GM21529 (cell line): ENCODE measurements around the gene FAM153A.
"Not testable (repeated sequence)": the region's sequence is repeated elsewhere in the genome, so short reads cannot be mapped to it uniquely, and the experiment has no call there.

Experiments used
- ATAC-seq: cut with Tn5 transposase; IDR thresholded peaks from one replicate; pipeline ENCODE4 v1.9.1; 2021; ENCODE audit not compliant: unreplicated experiment

Gene FAM153A

DNA sequence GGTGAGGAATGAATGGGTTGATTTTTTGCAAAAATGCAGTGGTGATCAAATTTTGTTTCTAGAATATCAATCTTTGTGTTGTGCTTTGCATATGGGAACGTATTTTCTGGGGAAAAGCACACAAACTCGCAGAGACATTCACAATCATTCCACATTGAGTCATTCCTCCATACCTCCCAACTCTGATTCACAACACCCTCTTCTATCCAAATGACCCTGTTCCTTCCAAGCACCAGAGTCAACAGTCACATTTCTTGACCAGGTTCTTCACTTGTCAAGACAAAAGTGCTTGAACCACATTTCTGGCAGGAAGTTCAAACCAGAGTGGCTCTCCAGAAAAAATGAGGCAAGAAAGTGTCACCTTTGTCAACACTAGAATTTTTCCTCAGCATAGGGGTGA is 35.3 kb downstream of the FAM153A start:
- ATAC-seq, result not testable (repeated sequence)

DNA sequence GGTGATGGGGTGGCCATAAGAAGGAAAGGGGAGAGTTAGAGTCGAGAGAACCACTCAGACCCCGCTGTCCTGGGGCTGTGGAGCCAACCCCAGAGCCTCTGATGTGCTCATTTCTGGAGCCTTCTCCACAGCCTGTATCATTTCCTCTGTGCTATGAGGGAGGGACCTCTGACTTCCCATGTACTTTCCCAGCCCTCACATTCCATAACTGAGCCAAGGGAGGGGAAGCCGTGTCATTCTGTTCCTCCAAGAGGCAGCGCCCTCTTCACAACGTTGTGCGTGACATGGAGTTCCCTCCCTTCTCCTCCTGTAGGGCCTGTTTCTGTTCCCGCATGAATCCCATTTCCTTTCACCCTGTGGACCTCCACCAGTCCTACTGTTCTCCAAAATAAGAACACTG is 57.8 kb downstream of the FAM153A start:
- ATAC-seq, result not testable (repeated sequence)

DNA sequence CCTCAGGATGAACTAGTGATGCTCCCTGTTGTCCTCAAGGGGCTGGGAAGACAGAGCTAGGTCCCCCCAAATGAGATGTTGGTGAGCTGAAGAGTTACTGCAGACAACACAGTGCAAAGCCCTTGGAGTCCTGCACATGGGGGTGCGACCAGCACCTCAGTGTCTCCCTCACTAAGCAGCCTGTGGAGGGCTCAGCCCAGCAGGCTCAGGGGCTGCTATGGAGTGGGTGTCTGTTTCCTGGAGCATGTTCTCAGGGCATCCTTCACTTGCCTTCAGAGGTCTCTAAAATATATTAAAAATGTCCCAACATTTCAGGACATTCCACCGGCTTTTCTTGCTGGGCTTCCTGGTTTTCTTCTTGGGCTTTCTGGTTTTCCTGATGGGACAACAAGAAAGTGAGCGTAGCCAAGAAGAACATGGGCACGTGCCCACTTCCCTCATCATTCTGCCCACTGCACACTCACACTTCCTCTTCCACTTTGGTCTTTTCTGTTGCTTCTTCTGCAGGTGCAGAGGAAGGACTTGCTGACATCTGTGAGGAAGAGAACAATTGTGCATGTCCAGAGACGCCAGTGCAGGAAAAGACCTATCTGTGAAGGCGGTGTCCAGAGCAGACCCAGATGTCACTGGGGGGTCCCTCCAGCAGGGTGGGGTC is 58.7 kb downstream of the FAM153A start:
- ATAC-seq, result not testable (repeated sequence)

DNA sequence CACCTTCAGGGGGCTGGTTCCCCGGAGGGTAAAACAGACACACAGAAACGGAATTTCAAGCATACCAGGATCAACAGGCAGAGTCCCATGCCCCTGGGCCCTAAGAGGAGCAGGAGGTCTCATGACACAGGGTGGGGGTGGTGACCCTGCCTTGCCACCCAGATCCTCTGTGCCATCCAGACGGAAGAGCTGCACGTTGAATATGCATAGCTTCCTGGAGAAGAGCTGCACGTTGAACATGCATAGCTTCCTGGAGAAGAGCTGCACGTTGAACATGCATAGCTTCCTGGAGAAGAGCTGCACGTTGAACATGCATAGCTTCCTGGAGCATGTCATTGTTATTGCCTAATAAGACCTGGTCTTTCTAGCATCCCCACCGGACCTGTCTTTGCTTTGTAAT is 59.9 kb downstream of the FAM153A start:
- ATAC-seq, result not testable (repeated sequence)

DNA sequence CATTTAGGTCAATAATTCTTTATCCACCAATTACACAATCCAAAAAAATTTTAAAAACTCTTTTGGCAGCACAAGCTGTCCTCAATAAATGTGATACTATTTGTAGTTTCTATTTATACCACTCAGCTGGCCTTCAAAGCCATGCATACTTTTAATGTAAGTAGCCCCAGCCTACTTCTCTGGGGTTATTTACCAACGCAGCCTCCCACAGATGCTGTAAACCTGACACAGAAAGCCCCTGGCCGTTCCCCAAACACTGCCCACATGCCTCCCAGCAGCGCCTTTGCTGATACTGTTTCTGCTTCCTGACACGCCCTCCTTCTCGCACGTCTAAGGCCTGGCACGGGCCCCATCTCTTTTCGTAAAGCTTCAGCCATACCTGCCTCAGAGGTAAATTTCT is 62.7 kb downstream of the FAM153A start:
- not testable (repeated sequence) for ATAC-seq

DNA sequence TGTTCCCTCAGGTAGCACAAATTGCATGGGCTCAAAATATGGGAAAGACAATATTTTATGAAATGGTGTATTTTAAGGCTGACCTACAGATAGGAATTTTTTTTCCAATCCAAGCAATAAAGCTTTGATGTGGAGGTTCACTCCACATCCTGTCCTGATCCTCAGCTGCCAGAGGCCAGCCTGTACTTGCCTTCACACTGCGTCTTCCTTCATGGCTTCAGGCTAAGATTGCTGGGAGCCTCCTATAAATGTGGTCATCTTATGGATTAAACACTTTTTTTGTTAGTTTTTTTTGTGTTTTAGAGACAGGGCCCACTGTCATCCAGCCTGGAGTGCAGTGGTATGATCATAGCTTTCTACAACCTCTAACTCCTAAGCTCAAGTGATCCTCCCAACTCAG is 67.3 kb downstream of the FAM153A start:
- ATAC-seq, result not testable (repeated sequence)

DNA sequence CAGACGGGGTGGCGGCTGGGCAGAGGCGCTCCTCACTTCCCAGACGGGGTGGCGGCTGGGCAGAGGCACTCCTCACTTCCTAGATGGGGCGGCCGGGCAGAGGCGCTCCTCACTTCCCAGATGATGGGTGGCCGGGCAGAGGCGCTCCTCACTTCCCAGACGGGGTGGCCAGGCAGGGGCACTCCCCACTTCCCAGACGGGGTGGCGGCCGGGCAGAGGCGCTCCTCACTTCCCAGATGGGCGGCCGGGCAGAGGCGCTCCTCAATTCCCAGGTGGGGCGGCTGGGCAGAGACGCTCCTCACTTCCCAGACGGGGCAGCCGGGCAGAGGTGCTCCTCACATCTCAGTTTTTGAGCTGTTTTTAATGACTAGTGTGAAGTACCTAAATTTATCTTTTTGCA is 86.6 kb downstream of the FAM153A start:
- not testable (repeated sequence) for ATAC-seq

DNA sequence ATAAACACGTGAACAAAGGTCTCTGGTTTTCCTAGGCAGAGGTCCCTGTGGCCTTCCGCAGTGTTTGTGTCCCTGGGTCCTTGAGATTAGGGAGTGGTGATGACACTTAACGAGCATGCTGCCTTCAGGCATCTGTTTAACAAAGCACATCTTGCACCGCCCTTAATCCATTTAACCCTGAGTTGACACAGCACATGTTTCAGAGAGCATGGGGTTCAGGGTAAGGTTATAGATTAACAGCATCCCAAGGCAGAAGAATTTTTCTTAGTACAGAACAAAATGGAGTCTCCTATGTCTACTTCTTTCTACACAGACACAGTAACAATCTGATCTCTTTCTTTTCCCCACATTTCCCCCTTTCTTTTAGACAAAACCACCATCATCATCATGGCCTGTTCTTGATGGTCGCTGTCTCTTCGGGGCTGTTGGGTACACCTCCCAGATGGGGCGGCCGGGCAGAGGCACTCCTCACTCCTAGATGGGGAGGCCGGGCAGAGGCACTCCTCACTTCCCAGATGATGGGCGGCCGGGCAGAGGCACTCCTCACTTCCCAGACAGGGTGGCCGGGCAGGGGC is 87.3 kb downstream of the FAM153A start:
- ATAC-seq, result not testable (repeated sequence)

DNA sequence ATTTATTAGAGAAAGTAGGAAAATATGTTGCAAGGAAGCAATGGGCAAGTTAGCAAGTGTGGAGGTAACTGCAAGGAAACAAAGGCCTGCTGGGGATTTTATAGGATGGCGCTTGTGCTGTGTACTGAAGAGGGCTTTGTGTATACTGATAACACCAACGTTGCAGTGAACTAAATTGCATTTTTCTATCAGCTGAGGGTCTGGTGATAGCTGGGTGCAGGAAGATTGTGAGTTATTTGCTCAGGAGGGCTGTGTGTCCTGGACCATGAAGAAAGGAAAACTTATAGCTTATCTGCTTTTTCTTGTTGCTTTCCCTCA is 88.2 kb downstream of the FAM153A start:
- not testable (repeated sequence) for ATAC-seq

DNA sequence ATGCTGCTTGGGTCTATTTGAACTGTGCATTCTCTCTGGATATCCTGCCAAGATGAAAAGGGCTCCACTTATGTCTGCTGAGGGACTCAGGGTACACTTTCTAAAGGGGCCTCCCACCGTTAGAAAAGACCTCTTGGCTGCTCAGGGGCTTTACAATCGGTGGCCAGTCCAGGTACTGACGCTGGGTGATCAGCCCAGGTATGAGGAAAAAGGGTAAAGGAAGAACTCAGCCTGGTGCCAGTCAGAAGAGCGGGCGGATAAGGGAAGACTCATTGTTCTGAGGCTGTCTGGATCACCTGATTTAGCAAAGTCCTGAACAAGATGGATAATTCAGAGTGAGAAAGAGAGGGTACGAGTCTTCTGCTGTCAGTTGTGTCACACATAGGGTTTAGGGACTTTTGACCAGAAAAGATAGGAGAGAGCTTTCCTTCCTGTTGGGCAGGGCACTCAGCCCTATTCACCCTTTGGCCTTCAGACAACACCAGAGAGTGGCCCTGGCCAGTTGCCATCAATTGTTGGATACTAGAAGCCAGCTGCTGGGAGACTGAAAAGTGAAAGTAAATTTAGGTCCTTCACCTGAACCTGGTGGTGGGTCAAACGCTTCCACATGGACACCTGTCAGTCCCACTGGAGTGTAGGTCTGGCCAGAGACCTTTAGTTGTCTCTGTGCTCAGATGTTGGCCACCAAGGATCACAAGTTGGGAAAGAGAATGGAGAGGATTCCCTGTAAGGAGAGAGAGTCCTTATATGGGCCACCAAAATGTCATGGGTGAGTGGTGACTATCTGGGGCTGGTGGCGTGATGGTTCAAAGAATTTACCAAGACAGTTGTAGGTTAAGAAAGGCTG is 88.8 kb downstream of the FAM153A start:
- not testable (repeated sequence) for ATAC-seq

DNA sequence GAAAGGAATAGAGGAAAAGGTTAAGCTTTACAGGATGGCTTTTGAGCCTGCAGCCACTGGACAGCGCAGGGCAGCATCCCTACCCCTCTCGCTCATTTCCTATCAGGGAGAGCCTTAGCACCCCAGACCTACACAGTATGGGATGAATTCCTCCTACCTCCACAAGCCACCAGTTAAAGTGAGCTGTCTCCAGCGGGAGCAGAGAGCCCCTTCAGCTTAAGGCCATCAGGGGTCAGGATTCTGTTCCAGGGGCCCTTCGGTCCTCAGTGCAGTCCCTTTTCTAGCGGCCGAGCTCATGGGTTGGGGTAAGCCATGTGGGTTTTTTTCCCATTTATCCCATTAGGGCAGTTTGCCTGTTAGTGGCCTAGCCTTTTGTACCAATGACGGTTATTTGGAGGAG is 89.7 kb downstream of the FAM153A start:
- ATAC-seq, result not testable (repeated sequence)

DNA sequence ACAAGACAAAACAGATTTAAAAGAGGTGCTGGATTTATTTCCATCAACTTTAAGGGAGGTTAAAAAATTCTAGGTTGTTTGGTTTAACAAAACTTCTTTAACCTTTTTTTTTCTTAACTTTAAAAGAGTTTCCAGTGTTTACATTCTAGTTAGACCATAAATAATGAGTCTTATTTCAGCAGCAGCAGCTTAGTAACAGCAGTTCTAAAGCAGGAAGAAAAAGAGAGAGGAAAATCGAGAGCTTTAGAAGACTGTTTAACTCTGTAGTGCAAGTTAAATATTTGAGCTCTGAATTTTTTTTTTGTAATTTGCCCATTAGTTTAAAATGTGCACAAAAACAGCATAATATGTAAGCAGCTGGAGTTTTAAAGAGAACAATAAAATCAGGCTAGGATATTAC is 90.2 kb downstream of the FAM153A start:
- ATAC-seq, result not testable (repeated sequence)

DNA sequence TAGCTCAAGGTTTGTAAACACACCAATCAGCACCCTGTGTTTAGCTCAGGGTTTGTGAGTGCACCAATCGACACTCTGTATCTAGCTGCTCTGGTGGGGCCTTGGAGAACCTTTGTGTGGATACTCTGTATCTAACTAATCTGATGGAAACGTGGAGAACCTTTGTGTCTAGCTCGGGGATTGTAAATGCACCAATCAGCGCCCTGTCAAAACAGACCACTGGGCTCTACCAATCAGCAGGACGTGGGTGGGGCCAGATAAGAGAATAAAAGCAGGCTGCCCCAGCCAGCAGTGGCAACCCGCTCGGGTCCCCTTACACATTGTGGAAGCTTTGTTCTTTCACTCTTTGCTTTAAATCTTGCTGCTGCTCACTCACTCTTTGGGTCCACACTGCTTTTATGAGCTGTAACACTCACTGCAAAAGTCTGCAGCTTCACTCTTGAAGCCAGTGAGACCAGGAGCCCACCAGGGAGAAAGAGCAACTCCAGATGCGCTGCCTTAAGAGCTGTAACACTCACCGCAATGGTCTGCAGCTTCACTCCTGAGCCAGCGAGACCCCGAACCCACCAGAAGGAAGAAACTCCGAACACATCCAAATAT is 93.6 kb downstream of the FAM153A start:
- not testable (repeated sequence) for ATAC-seq

DNA sequence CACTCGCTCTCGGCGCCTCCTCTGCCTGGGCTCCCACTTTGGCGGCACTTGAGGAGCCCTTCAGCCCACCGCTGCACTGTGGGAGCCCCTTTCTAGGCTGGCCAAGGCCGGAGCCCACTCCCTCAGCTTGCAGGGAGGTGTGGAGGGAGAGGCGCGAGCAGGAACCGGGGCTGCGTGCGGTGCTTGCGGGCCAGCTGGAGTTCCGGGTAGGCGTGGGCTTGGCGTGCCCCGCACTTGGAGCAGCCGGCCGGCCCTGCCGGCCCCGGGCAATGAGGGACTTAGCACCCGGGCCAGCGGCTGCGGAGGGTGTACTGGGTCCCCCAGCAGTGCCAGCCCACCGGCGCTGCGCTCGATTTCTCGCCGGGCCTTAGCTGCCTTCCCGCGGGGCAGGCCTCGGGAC is 94.6 kb downstream of the FAM153A start:
- ATAC-seq, result not testable (repeated sequence)

DNA sequence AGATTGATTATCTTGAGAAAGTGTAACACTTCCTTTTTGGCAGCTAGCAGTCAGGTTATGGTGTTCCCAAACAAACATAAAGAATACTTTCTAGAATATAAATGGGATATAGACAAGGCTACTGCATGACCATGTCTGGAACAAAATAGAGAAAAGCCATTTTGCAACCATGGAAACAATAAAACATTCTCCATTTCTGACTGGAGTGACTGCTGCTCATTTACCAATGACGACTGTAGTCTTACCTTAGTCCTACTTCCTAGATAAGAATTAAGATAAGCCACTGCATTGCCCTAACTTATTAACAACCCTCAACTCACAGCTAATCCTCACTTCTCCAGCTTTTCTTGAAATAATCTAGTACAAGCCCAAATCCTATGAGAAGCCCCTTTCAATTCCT is 100.8 kb downstream of the FAM153A start:
- ATAC-seq, result not testable (repeated sequence)
